ENCODE data around the gene PTGFRN.

- TF ChIP-seq GATA2 (IDR thresholded peaks at IDR 0.05; ENCODE audit: low read depth, low read length) (no peak), GATA3 (IDR thresholded peaks at IDR 0.05; ENCODE audit: low read depth, low read length) (no peak)
Measured at GRCh38 chr1:116877141-116877818, 32.4 kb upstream of the PTGFRN start.
